ENCODE measurements around the gene OGDH.
"Not testable (repeated sequence)": the region's sequence is repeated elsewhere in the genome, so short reads cannot be mapped to it uniquely, and the experiment has no call there.

The OGDH gene

GRCh38 chr7:44673771-44674170 lies 67.3 kb downstream of the OGDH start:
- DNase-seq = no peak

GRCh38 chr7:44674381-44674780 lies 68.0 kb downstream of the OGDH start:
- DNase-seq = no peak

GRCh38 chr7:44676776-44677175 lies 70.3 kb downstream of the OGDH start:
- no peak for DNase-seq

GRCh38 chr7:44678101-44678470 lies 71.7 kb downstream of the OGDH start:
- no peak for DNase-seq

- DNase-seq = no peak
These were observed 72.2 kb downstream of the OGDH start for GRCh38 chr7:44678471-44679179.

GRCh38 chr7:44681645-44682044 lies 75.2 kb downstream of the OGDH start:
- DNase-seq = no peak

- DNase-seq = no peak
These were observed 79.3 kb downstream of the OGDH start for GRCh38 chr7:44685723-44686122.

GRCh38 chr7:44689427-44689826 lies 83.0 kb downstream of the OGDH start:
- no peak for DNase-seq

- DNase-seq = no peak
These were observed 87.3 kb downstream of the OGDH start for GRCh38 chr7:44693641-44694313.

GRCh38 chr7:44694326-44694725 lies 87.9 kb downstream of the OGDH start:
- DNase-seq = no peak

GRCh38 chr7:44694766-44695165 lies 88.3 kb downstream of the OGDH start:
- no peak for DNase-seq

GRCh38 chr7:44695756-44696155 lies 89.3 kb downstream of the OGDH start:
- DNase-seq = no peak

GRCh38 chr7:44696728-44697127 lies 90.3 kb downstream of the OGDH start:
- DNase-seq = no peak

- DNase-seq = no peak
These were observed 91.0 kb downstream of the OGDH start for GRCh38 chr7:44697136-44698045.

GRCh38 chr7:44698046-44698580 lies 91.7 kb downstream of the OGDH start:
- DNase-seq = no peak

GRCh38 chr7:44699598-44699997 lies 93.2 kb downstream of the OGDH start:
- not testable (repeated sequence) for DNase-seq

GRCh38 chr7:44700322-44700721 lies 93.9 kb downstream of the OGDH start:
- DNase-seq = no peak

- DNase-seq = not testable (repeated sequence)
These were observed 97.0 kb downstream of the OGDH start for GRCh38 chr7:44703391-44703790.

- DNase-seq = no peak
These were observed 97.5 kb downstream of the OGDH start for GRCh38 chr7:44703921-44704320.

- DNase-seq = no peak
These were observed 99.0 kb downstream of the OGDH start for GRCh38 chr7:44705434-44705833.

GRCh38 chr7:44706788-44707557 lies 100.5 kb downstream of the OGDH start:
- no peak for DNase-seq

GRCh38 chr7:44707558-44708230 lies 101.3 kb downstream of the OGDH start:
- DNase-seq = no peak
